COLO668 (cell line): ENCODE results near the gene DNTT.

Experiments
- DNase-seq: peaks from one replicate; lab custom pipeline; 2025; ENCODE audit not compliant: unreplicated experiment; lab: John Stamatoyannopoulos, UW

DNTT gene

GRCh38 chr10:96339956-96340904 is 36.0 kb downstream of the DNTT start:
- DNase-seq: peak; percentile 33

- DNase-seq: no peak
Measured at GRCh38 chr10:96341219-96342182, 37.3 kb downstream of the DNTT start.

- no peak for DNase-seq
Measured at GRCh38 chr10:96342402-96342801, 38.2 kb downstream of the DNTT start.

DNA sequence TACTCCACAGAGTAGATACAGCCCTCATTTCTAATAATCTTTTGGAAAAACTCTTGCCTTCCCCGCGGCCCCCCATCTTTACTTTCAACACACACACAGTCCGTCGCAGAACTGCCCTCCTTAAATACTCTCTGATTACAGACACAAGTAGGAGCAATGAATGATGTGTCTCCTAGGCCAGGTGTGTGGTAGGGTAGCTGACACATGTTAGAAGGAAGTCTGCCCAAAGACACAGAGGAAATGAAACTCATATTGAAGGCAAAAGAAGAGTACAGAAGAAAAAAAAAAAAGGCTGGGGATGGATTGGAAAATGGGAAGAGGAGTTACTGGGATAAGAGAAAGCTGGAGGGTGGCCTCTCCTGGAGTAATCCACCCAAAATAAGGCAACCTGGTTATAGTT is 39.9 kb downstream of the DNTT start:
- no peak for DNase-seq

DNA sequence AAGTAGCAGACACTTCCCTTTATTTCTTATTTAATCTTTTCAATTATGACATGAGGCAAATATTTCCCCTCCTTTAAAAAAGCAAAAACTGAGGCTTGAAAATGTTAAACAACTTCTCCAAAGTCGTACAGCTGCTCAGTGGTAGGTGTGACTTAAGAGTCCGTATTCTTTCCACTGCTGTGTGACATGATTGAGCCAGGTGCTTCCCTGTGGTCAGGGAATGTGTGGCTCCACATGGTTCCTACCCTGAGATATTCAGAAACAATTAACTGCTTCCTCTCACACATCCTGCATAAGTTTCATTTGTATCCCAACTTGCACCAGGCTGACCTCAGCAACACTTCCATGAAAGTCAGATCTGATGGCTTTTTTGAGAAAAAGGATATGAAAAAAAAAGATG is 41.0 kb downstream of the DNTT start:
- DNase-seq: no peak

- DNase-seq: no peak
Measured at GRCh38 chr10:96346295-96346694, 42.1 kb downstream of the DNTT start.

DNA sequence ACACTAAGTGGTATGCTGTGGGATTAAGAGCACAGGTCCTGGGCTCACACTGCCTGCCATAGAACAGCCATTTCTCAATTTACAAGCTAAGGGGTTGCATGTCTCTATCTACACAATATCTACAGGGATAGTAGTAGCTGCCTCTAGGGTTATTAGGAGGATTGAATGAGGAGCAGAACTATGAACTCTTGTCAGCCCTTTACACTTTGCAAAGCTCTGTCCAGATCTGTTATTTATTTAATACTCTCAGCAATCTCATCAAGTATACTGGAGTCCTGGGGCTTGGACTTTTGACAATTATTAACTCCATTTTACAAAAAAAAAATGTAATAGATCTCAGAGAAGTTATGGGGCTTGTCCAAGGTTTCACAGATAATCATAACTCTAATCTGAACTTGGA is 47.8 kb downstream of the DNTT start:
- DNase-seq: no peak

DNA sequence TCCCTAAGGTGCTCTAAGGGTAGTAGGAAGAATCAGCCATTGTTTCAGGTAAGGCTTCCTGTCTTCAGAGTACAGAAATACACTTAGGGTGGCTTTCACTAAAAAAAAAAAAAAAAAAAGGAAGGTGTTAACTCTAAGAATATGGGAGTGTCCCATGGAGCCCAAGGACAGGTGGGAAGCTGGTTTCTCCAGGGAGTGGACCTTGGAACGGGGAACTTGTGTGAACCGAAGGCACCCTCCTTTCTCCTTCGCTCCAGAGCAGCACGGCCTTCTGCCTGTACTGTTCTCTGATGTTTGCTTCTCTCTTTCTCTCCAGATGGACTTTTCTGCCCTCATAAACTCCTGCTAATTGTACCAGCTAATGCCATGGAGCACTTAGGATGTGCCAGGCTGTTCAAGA is 48.3 kb downstream of the DNTT start:
- no peak for DNase-seq

DNA sequence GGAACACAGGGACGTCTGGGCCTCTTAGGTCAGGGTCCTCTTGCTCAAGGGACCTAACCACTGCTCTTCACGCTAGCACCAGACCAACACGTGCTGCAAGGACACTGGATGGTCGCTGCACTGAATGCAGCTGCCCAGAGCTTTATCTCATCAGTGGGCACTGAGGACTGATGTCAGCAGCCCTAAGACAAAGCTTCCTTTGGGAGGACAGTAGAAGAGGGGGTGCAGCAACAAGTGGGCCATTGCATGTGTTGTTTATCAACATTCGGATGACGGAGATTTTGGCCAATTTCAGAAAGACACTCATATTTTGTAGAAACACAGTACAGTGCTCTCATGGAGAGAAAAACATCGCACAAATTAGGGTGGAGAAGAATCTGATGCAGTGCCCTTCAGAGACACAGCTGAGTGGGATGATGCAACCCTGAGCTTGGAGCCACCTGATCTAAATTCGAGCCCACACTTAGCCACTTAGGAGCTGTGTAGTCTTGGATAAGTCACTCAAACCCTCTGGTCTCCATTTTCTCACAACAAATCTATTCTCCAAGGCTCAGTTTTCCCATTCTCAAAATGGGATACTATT is 52.9 kb downstream of the DNTT start:
- DNase-seq: no peak

DNA sequence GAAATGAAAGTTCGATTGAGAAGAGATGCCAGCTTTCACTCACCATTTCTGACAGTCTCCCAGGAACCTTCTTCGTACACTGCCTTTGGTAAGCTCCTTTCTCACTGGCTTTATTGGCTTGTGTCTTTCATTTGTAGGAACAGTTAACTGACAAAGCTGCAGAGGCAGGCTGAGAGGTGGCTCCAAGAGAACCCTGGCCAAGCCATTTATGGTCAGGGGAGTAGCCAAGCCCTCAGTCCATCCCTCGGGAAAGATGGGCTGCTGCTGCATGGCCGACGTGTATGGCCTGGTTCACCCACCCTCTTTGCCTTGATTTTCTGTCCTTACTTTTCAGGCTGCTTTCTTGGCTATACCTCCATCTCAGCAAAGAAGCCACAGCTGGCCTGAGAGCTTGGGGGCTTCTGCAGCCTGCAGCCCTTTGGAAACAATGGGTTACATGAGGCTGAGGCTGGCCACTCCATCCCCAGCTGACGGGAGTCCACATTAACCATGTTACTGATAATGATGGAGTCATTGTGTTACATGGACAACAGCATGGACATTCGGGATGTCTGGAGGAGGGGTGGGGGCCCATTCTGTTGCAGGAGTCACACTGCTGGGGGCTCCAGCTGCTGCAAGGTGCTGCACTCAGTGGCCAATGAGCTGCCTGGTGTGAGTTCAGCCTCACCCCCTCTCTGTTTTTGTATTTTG is 54.8 kb downstream of the DNTT start, which contains the start of gene OPALIN:
Gene OPALIN (minus strand): TSS at position 152 of the 690 bp plus-strand sequence. CDS start 106 bp downstream, at position 46.
- DNase-seq: no peak

GRCh38 chr10:96359616-96360015 is 55.4 kb downstream of the DNTT start:
- DNase-seq: no peak

DNA sequence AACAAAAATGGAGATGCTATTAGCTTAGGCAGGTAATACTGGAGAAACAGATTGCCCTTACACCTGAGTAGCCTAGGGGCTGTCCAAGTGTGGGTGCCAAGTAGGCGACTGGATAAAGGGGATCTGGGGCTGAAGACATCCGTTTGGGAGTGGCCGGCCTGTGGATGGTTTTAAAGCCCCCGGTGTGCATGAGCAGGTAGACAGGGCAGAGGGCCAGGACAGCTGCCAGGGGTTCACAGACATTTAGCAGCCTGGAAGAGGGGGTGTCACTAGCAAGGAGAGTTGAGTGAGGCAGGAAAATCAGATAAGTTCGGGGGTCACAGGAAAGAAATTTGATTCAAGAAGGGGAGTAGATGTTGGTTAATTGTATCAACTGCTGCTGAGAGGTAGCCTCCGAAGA is 56.1 kb downstream of the DNTT start:
- no peak for DNase-seq

GRCh38 chr10:96360766-96361165 is 56.5 kb downstream of the DNTT start:
- DNase-seq: no peak

GRCh38 chr10:96365571-96365970 is 61.3 kb downstream of the DNTT start:
- no peak for DNase-seq

DNA sequence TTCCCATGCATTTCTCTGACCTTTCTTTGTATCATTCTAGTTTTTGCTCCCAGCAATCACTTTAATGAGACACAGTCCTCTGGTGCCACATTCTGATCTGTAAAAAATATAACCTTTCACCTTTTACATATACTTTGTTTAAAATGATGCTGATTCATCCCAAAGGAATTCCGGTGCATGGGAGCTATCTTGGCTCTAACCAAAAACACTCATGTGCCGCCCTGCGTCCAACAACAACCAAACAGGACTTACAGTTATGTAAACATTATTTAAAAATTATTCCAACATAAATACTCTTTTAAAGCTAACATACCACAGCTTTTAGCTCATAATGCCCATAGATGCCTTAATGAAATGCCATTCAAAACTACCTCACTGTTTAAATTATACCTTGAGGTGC is 62.3 kb downstream of the DNTT start:
- no peak for DNase-seq

DNA sequence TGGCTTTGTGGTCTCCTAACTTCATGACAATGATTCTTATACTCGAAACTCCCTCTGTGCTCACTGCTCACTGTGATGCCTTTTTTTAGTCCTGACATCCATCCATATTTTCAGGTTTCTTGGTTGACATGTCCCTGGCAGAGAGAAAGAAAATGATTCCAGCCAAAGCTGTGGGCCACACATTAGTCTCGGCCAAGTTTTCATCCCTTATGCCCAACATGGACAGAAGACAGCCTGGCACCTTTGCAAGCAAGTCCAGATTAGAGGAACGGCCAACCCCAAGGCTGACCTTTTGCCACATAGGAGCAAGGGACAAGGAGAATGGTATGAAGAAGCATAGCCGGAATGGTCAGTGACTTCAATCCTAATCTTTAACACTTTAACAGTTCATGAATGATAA is 63.2 kb downstream of the DNTT start:
- DNase-seq: no peak

GRCh38 chr10:96368971-96369370 is 64.7 kb downstream of the DNTT start:
- DNase-seq: no peak

- DNase-seq: no peak
Measured at GRCh38 chr10:96369890-96370583, 65.8 kb downstream of the DNTT start.

GRCh38 chr10:96370584-96371157 is 66.4 kb downstream of the DNTT start:
- peak; percentile 27 for DNase-seq

DNA sequence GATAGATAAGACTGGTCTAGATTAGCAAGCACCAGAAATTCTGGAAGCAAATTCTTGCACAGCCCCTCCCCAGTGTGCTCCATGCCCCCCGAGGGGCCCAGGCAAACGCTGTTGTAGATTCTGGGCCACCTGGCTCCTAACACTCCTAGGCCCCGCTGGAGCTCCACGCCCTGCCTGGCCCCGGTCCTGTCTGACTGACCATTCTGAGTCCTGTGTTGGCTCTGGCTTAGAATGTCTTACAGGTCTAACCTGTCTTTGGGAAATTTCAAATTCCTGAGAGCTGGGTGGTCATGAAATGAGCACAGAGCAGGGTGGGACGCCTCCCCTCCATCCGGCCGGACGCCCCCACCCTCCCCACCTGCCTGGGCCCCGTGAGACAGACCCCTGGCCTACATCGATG is 67.1 kb downstream of the DNTT start:
- DNase-seq: no peak
